ENCODE results near the gene SH2D5.

DNA sequence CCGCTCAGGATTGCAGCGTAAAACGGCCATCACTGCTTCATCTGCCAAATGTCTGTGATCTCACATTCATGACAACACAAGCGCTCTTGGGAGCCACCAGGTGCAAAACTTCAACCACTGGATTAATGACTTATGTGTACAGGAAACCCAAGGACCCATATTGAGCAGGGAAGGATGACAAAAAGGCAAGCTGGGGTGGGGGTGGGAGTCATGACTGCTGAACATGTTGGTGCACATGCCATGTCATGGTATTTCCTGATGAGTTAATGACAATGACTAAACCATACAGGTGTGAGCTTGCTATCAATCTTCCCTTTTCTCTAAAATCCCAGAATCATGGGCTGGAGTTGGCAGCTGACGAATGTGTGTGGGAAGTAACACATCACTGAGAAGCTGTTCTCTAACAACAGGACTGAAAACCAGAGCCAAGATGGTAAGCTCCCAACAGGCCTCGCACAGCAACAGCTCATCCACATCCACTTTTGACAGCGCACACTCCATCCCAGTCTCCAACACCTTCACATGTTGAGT lies 3.1 kb upstream of the SH2D5 start:
- TF ChIP-seq, protein P1, sequence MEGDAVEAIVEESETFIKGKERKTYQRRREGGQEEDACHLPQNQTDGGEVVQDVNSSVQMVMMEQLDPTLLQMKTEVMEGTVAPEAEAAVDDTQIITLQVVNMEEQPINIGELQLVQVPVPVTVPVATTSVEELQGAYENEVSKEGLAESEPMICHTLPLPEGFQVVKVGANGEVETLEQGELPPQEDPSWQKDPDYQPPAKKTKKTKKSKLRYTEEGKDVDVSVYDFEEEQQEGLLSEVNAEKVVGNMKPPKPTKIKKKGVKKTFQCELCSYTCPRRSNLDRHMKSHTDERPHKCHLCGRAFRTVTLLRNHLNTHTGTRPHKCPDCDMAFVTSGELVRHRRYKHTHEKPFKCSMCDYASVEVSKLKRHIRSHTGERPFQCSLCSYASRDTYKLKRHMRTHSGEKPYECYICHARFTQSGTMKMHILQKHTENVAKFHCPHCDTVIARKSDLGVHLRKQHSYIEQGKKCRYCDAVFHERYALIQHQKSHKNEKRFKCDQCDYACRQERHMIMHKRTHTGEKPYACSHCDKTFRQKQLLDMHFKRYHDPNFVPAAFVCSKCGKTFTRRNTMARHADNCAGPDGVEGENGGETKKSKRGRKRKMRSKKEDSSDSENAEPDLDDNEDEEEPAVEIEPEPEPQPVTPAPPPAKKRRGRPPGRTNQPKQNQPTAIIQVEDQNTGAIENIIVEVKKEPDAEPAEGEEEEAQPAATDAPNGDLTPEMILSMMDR (IDR thresholded peaks at IDR 0.05 in 2 of 3, conservative IDR thresholded peaks at IDR 0.05 in 1 of 3; ENCODE audit: borderline replicate concordance in 1 of 3, insufficient read depth in 1 of 3, low read depth in 2 of 3, low read length in 2 of 3), result no peak
- no peak for TF ChIP-seq EZH2 (IDR thresholded peaks at IDR 0.05)
- TF ChIP-seq SRF (IDR thresholded peaks at IDR 0.05; ENCODE audit: low read depth), result no peak
- TF ChIP-seq POLR2A (IDR thresholded peaks at IDR 0.05; ENCODE audit: borderline replicate concordance, extremely low read depth, insufficient read depth, insufficient read length), result no peak
- TF ChIP-seq ELF1 (IDR thresholded peaks at IDR 0.05; ENCODE audit: borderline replicate concordance, low read depth), result no peak
- TF ChIP-seq, protein P2, sequence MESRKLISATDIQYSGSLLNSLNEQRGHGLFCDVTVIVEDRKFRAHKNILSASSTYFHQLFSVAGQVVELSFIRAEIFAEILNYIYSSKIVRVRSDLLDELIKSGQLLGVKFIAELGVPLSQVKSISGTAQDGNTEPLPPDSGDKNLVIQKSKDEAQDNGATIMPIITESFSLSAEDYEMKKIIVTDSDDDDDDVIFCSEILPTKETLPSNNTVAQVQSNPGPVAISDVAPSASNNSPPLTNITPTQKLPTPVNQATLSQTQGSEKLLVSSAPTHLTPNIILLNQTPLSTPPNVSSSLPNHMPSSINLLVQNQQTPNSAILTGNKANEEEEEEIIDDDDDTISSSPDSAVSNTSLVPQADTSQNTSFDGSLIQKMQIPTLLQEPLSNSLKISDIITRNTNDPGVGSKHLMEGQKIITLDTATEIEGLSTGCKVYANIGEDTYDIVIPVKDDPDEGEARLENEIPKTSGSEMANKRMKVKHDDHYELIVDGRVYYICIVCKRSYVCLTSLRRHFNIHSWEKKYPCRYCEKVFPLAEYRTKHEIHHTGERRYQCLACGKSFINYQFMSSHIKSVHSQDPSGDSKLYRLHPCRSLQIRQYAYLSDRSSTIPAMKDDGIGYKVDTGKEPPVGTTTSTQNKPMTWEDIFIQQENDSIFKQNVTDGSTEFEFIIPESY (IDR thresholded peaks at IDR 0.05; ENCODE audit: extremely low read depth, insufficient replicate concordance, low read length), result no peak
- TF ChIP-seq, protein P3, sequence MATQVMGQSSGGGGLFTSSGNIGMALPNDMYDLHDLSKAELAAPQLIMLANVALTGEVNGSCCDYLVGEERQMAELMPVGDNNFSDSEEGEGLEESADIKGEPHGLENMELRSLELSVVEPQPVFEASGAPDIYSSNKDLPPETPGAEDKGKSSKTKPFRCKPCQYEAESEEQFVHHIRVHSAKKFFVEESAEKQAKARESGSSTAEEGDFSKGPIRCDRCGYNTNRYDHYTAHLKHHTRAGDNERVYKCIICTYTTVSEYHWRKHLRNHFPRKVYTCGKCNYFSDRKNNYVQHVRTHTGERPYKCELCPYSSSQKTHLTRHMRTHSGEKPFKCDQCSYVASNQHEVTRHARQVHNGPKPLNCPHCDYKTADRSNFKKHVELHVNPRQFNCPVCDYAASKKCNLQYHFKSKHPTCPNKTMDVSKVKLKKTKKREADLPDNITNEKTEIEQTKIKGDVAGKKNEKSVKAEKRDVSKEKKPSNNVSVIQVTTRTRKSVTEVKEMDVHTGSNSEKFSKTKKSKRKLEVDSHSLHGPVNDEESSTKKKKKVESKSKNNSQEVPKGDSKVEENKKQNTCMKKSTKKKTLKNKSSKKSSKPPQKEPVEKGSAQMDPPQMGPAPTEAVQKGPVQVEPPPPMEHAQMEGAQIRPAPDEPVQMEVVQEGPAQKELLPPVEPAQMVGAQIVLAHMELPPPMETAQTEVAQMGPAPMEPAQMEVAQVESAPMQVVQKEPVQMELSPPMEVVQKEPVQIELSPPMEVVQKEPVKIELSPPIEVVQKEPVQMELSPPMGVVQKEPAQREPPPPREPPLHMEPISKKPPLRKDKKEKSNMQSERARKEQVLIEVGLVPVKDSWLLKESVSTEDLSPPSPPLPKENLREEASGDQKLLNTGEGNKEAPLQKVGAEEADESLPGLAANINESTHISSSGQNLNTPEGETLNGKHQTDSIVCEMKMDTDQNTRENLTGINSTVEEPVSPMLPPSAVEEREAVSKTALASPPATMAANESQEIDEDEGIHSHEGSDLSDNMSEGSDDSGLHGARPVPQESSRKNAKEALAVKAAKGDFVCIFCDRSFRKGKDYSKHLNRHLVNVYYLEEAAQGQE (IDR thresholded peaks at IDR 0.05; ENCODE audit: low read depth), result no peak
- no peak for TF ChIP-seq POLR2AphosphoS5 (IDR thresholded peaks at IDR 0.05; ENCODE audit: low read depth, low read length)
- TF ChIP-seq EGR1 (IDR thresholded peaks at IDR 0.05; ENCODE audit: low read depth), result no peak
- no peak for TF ChIP-seq CEBPB (IDR thresholded peaks at IDR 0.05; ENCODE audit: low read depth)
- TF ChIP-seq ZFX (IDR thresholded peaks at IDR 0.05), result no peak
- TF ChIP-seq, protein P4, sequence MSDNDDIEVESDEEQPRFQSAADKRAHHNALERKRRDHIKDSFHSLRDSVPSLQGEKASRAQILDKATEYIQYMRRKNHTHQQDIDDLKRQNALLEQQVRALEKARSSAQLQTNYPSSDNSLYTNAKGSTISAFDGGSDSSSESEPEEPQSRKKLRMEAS (IDR thresholded peaks at IDR 0.05), result no peak
- TF ChIP-seq EZH2phosphoT487 (IDR thresholded peaks at IDR 0.05; ENCODE audit: borderline replicate concordance), result no peak
- TF ChIP-seq FOSL1 (IDR thresholded peaks at IDR 0.05; ENCODE audit: low read depth), result no peak
